Uterus (tissue), 4 donors: ENCODE results near the gene CAMK2D. TPM values are rescaled to one million over a fixed set of nuclear protein-coding genes. Genes with fewer than 3 reads are reported as not detected.
A peak's percentile ranks its signal among the peaks of the same experiment; 100 is the strongest.

Source experiments
- DNase-seq, 2 donors: peaks; one replicate each; pipeline ENCODE4 v3.0.0-alpha.2; 2019 to 2020
- H3K27ac ChIP-seq, 2 donors: fragments of 200-600 bp; sonication (generic); 1 replicate in 1 of 2; 2 replicates in 1 of 2; pipeline ENCODE4 v1.5.1; 2016 to 2018
- H3K27me3 ChIP-seq, 2 donors: fragments of 200-600 bp; sonication (generic); one replicate each; pipeline ENCODE4 v1.5.1; 2018 to 2019; ENCODE audit warnings: control low read depth in 1 of 2
- H3K36me3 ChIP-seq, 2 donors: fragments of 200-600 bp; sonication (generic); one replicate each; pipeline ENCODE4 v1.5.1; 2019; ENCODE audit warnings: control low read depth in 1 of 2
- H3K4me1 ChIP-seq, 2 donors: fragments of 200-600 bp; sonication (generic); one replicate each; pipeline ENCODE4 v1.5.1; 2018 to 2019; ENCODE audit warnings: control low read depth in 1 of 2
- H3K4me3 ChIP-seq, 2 donors: fragments of 200-600 bp; sonication (generic); 1 replicate in 1 of 2; 2 replicates in 1 of 2; pipeline ENCODE4 v1.5.1; 2018 to 2019; ENCODE audit warnings: mild to moderate bottlenecking in 1 of 2
- H3K9me3 ChIP-seq, 2 donors: fragments of 200-600 bp; sonication (generic); one replicate each; pipeline ENCODE4 v1.5.1; 2019; ENCODE audit warnings: control low read depth in 1 of 2
- CTCF ChIP-seq, 4 experiments: fragments of 200-600 bp in 2 of 4; fragments of 450-650 bp in 2 of 4; sonication (generic) in 2 of 4; IDR thresholded peaks; one replicate each; pipeline ENCODE4 v1.5.1; 2016 to 2019; ENCODE audit warnings: antibody characterized with exemption in 4 of 4, mild to moderate bottlenecking in 2 of 4, moderate library complexity in 1 of 4
- POLR2A ChIP-seq, 2 donors: fragments of 450-650 bp; IDR thresholded peaks; one replicate each; pipeline ENCODE4 v1.6.1; 2016; ENCODE audit warnings: antibody characterized with exemption in 2 of 2, mild to moderate bottlenecking in 1 of 2, moderate library complexity in 1 of 2
- intact Hi-C: fragments of 100-400 bp; cut with DNase I; formaldehyde crosslinking; loops from one replicate; pipeline ENCODE4 v1.15.1; 2023; ENCODE audit warnings: low total_unique reads
- total RNA-seq, 4 donors: library from RNA; depleted of rRNA in 3 of 4; stranded (reverse); fragments of >200 nt in 3 of 4; gene quantifications; one replicate each; pipeline versions ENCODE4 v1.1.0 to v1.2.4, GENCODE V29; 2014 to 2023
- donor health status: DM: yes; HTN: yes; CAD: no.

Gene CAMK2D
- total RNA-seq, 4 donors from 2014 or later, result 41.5 to 95.3 (median 54.3) TPM

GRCh38 chr4:113637363-113637762, 124.2 kb downstream of the CAMK2D start:
- Histone ChIP-seq H3K27me3 (no peaks in the 10 kb centered on the region), H3K4me3 (no peak overlapping the region), H3K27ac (no peak overlapping the region), H3K4me1 (no peaks in the 10 kb centered on the region), H3K9me3 (no peaks in the 10 kb centered on the region), H3K36me3 (no peaks in the 10 kb centered on the region)
- TF ChIP-seq POLR2A (IDR thresholded peaks at IDR 0.05), result no peak
- intact Hi-C loops, result no loop called here
- DNase-seq, result no peak

GRCh38 chr4:113636877-113637276, 124.7 kb downstream of the CAMK2D start:
- Histone ChIP-seq H3K27me3 (no peaks in the 10 kb centered on the region), H3K27ac (no peak overlapping the region), H3K9me3 (no peaks in the 10 kb centered on the region), H3K4me3 (no peak overlapping the region), H3K4me1 (no peaks in the 10 kb centered on the region), H3K36me3 (no peaks in the 10 kb centered on the region)
- no peak for TF ChIP-seq CTCF (IDR thresholded peaks at IDR 0.05)
- no peak for TF ChIP-seq POLR2A (IDR thresholded peaks at IDR 0.05)
- no peak for DNase-seq
- intact Hi-C loops, result no loop called here

- intact Hi-C loops, result no loop called here
- H3K9me3 ChIP-seq, result no peaks in the 10 kb centered on the region
- TF ChIP-seq CTCF (IDR thresholded peaks at IDR 0.05) (peak in 1 of 4 experiments; percentile 4), POLR2A (IDR thresholded peaks at IDR 0.05) (no peak)
- no peaks in the 10 kb centered on the region for H3K4me1 ChIP-seq
- H3K27me3 ChIP-seq, result no peaks in the 10 kb centered on the region
- H3K4me3 ChIP-seq, result no peak overlapping the region
- DNase-seq, result no peak
- no peaks in the 10 kb centered on the region for H3K36me3 ChIP-seq
- no peak overlapping the region for H3K27ac ChIP-seq
Observed at GRCh38 chr4:113636438-113636818, 125.1 kb downstream of the CAMK2D start.

GRCh38 chr4:113635739-113636437, 125.7 kb downstream of the CAMK2D start:
- Histone ChIP-seq H3K9me3 (no peaks in the 10 kb centered on the region), H3K4me1 (no peaks in the 10 kb centered on the region), H3K4me3 (no peak overlapping the region), H3K36me3 (no peaks in the 10 kb centered on the region), H3K27me3 (no peaks in the 10 kb centered on the region), H3K27ac (no peak overlapping the region)
- no peak for TF ChIP-seq CTCF (IDR thresholded peaks at IDR 0.05)
- no peak for TF ChIP-seq POLR2A (IDR thresholded peaks at IDR 0.05)
- no peak for DNase-seq
- intact Hi-C loops, result no loop called here

- Histone ChIP-seq H3K27me3 (no peaks in the 10 kb centered on the region), H3K9me3 (no peaks in the 10 kb centered on the region), H3K4me1 (no peaks in the 10 kb centered on the region), H3K36me3 (no peaks in the 10 kb centered on the region), H3K27ac (no peak overlapping the region), H3K4me3 (no peak overlapping the region)
- no peak for DNase-seq
- TF ChIP-seq CTCF (IDR thresholded peaks at IDR 0.05) (no peak), POLR2A (IDR thresholded peaks at IDR 0.05) (no peak)
- intact Hi-C loops, result no loop called here
Observed at GRCh38 chr4:113634081-113634969, 127.2 kb downstream of the CAMK2D start.
